ENCODE results near the gene TIGAR.

TIGAR gene

DNA sequence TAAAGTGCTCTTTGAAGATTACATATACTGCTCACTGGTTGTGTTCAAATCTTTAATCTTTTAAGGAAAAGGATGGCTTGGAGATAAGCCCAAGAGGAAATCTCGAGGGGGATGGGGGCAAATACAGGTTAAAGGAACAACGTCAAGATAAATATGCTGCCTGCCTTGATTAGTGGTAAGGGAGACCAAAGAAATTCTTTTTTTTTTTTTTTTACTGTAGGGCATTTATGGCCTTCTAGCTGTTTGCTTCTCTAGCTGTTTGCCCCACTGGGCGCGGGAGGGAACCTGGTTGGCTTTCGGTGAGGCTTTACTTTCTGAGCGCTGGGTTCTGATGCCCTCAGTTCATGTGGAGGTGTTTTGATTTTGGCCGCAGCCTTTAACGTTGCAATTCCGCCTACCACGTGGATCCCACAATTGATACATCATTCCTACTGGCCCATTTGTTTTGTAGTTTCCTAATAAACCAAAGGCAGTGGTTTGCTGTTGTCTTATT lies 41.8 kb upstream of the TIGAR start:
- Mint-ChIP-seq H3K4me3 (peak overlapping the region; percentile 99), H3K9me3 (no peaks in the 10 kb centered on the region), H3K27me3 (no peaks in the 10 kb centered on the region), H3K4me1 (peaks cover 78% of the 10 kb centered on the region), H3K27ac (peak overlapping the region in 1 of 2 donors; percentile 85)
- ATAC-seq: no peak
- DNase-seq: no peak

DNA sequence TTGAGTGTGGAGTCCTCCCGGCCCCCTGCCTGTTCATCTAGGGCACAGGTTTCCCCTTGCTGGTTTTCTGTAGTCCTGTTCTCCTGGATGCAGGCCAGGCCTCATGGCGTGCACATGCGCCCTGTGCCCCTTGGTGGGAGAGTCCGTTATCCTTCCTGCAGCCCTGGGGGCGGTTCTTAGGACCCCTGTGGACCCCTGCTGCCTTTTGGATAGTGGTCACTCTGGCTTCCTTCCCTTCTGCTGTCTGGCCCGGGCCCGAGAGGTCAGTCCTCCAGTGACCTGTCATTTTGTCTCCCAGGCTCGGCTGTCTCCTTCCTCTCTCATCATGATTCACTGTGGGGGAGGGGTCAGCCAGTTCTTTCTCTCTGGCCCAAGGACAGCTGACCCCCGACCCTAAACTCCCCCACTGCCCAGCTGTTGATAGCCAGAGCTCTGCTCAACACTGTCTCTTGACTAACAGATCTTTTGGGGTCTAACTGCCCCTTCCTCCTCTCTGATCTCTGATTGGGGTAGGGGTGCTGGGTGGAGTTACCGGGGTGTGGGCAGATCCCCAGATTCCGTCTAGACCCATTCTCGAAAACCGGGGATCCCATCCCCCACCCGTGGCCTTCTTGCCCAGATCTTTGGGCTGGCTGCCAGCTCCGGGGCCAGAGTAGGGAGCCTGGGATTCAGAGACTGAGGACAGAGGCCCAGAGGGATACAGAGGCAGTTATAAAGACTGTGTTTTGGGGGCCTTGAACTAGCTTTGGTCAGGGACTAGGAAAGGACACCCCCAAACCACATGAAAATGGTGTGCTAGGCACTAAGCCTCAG lies 40.5 kb upstream of the TIGAR start:
- no peak for DNase-seq
- no peaks in the 10 kb centered on the region for H3K9me3 Mint-ChIP-seq
- peak overlapping the region; percentile 72 to 73 for H3K4me3 Mint-ChIP-seq
- H3K4me1 Mint-ChIP-seq: peaks cover 91% of the 10 kb centered on the region
- no peak for ATAC-seq
- H3K27me3 Mint-ChIP-seq: no peaks in the 10 kb centered on the region
- H3K27ac Mint-ChIP-seq: peak overlapping the region; percentile 52 to 63

DNA sequence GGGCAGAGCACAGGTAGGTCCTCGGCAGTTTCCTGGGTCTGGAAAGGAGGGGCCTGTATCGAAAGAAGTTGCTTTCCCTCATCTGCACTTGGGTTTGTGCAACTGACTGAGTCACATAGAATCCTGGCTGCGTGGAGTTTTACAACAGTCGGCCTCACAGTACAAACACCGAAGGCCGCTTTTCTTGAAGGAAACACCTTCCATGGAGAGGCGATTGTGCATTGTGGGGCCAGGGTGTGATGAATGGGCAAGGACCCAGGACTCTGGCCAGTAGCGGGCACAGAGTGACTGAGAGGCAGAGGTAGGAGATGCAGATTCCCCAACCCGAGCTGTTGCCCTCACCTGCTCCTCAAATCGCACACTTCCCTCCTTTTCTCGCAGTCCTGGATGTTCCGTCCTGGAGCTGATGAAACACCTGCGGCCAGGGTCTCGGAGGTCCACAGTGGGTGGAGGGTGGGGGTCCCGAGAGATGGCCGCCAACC lies 39.8 kb upstream of the TIGAR start:
- Mint-ChIP-seq H3K9me3 (no peaks in the 10 kb centered on the region), H3K27ac (peak overlapping the region; percentile 42 to 52), H3K27me3 (no peaks in the 10 kb centered on the region), H3K4me3 (no peak overlapping the region), H3K4me1 (peaks cover 97% of the 10 kb centered on the region)
- DNase-seq: no peak
- ATAC-seq: no peak

- no peak for DNase-seq
- Mint-ChIP-seq H3K4me3 (peak overlapping the region; percentile 25 to 49), H3K27ac (peak overlapping the region in 1 of 2 donors; percentile 82)
Measured at GRCh38 chr12:4282103-4282891, 38.7 kb upstream of the TIGAR start.

DNA sequence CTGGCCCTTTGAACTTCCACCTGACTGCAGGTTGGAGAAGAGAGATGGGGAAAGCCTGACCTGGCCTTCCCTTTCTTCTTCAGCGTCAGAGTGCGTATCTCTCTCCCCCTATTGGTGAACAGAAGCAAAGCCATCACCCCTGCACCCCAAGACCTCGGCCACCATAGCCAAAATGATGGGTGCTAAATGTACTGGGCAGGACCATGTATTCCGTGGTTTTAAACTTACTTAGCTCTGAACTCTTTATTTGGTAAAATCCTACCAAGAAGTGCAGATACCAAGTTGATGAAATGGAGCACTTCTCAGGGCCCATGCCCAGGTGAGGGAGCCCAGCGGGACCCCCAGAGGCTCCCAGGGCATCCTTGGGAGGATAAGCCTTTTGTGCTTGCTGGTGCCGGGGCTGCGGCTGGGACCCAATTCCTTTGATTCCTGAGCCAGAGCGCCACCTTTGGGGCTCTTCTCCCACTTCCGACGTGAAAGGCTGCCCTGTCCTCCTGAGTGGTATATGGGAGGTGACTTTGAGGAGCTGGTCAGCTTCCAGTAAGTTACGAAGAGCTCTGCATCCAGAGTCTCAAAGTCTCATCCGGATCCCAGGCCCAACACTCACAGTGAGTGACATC lies 38.0 kb upstream of the TIGAR start:
- Mint-ChIP-seq H3K4me3 (peak overlapping the region; percentile 25 to 49), H3K9me3 (no peaks in the 10 kb centered on the region), H3K4me1 (peaks cover 99% of the 10 kb centered on the region), H3K27me3 (no peaks in the 10 kb centered on the region), H3K27ac (peak overlapping the region in 1 of 2 donors; percentile 94)
- DNase-seq (no peak), ATAC-seq (peak; percentile 14)

More at GRCh38 chr12:4282103-4282891, 38.7 kb upstream of the TIGAR start:
- Mint-ChIP-seq H3K4me1 (peaks cover 99% of the 10 kb centered on the region), H3K9me3 (no peaks in the 10 kb centered on the region), H3K27me3 (no peaks in the 10 kb centered on the region)
- peak; percentile 19 for ATAC-seq

GRCh38 chr12:4283512-4284255 lies 37.3 kb upstream of the TIGAR start:
- H3K27ac Mint-ChIP-seq: peak overlapping the region; percentile 77 to 94
- H3K9me3 Mint-ChIP-seq: no peaks in the 10 kb centered on the region
- no peaks in the 10 kb centered on the region for H3K27me3 Mint-ChIP-seq
- ATAC-seq: no peak
- H3K4me3 Mint-ChIP-seq: peak overlapping the region; percentile 39 to 45
- no peak for DNase-seq
- peaks cover 99% of the 10 kb centered on the region for H3K4me1 Mint-ChIP-seq

GRCh38 chr12:4284306-4284705 lies 36.7 kb upstream of the TIGAR start:
- H3K27me3 Mint-ChIP-seq: no peaks in the 10 kb centered on the region
- ATAC-seq: no peak
- peak overlapping the region in 1 of 2 donors; percentile 33 for H3K27ac Mint-ChIP-seq
- peak overlapping the region in 1 of 2 donors; percentile 35 for H3K4me3 Mint-ChIP-seq
- peaks cover 99% of the 10 kb centered on the region for H3K4me1 Mint-ChIP-seq
- no peak for DNase-seq
- no peaks in the 10 kb centered on the region for H3K9me3 Mint-ChIP-seq

DNA sequence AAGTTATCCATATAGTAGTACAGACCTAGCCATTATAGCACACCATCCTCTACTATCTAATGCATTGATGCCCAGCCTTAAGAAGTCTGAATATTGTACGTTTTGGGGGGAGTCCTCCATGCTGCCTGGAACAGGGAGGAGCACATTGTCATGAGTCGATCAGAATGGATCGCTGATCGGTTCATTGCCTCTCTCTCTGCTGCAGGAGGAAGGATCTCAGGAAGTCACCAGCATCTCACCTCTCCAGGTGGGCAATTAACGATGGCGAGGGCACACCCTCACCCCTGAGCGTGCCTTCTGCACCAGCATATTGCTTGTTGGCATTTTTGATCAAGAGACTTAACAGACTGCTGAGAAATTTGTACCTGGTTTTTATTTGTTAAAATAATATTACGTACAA lies 35.9 kb upstream of the TIGAR start:
- ATAC-seq (no peak), DNase-seq (no peak)
- Mint-ChIP-seq H3K4me3 (peak overlapping the region in 1 of 2 donors; percentile 35), H3K9me3 (no peaks in the 10 kb centered on the region), H3K4me1 (peaks cover 100% of the 10 kb centered on the region), H3K27me3 (no peaks in the 10 kb centered on the region), H3K27ac (peak overlapping the region in 1 of 2 donors; percentile 74)

GRCh38 chr12:4286228-4286627 lies 34.8 kb upstream of the TIGAR start:
- H3K4me1 Mint-ChIP-seq: peaks cover 100% of the 10 kb centered on the region
- H3K27me3 Mint-ChIP-seq: no peaks in the 10 kb centered on the region
- H3K4me3 Mint-ChIP-seq: peak overlapping the region; percentile 16 to 59

GRCh38 chr12:4286771-4287317 lies 34.2 kb upstream of the TIGAR start:
- peaks cover 100% of the 10 kb centered on the region for H3K4me1 Mint-ChIP-seq
- peak overlapping the region; percentile 16 to 18 for H3K4me3 Mint-ChIP-seq

More at GRCh38 chr12:4286228-4286627, 34.8 kb upstream of the TIGAR start:
- Mint-ChIP-seq H3K9me3 (no peaks in the 10 kb centered on the region), H3K27ac (peak overlapping the region; percentile 19 to 89)
- DNase-seq: no peak
- no peak for ATAC-seq

DNA sequence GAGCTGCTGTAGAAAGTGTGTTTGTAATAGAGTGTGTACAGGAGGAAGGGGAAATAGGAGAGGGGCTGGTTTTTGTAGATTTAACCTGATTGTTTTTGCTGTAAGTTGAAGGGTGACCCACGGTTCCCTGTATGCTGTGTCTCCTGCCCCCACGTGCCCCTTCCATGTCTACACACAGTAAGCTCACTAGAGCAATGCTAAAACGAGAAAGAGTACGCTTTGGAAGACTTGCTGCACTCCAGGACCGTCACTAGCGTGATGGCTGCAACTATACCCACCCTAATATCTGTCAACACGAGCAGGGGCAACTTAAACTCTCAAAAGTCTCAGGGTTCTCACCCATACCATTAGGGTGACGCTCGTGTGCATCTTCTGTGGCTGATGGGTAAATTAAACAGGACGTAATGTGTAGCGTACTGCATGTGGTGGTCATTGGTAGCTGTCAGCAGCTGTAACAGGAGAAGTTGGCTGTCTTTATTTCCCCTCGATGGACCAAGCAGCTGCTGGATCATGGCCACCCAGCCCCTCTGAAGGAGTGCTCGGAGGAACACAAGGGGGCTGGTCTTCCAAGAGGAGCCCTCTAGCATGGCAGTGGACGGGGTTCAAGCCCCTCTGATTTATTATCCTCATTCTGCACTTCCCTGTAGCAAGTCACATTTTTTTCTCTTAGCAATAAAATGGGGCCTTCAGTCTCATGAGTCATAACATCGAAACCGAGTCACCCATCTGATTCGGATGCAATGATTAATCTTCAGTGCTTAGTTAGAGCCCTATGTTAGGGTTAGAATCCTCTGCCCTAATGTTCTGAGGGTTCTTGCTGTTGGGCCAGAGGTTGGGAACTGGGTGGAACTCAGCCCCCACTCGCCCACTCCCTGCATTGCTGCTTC lies 33.4 kb upstream of the TIGAR start:
- DNase-seq (no peak), ATAC-seq (peak; percentile 67)
- H3K27ac Mint-ChIP-seq: peak overlapping the region; percentile 93 to 94
- peak overlapping the region; percentile 16 to 38 for H3K4me3 Mint-ChIP-seq
- H3K4me1 Mint-ChIP-seq: peaks cover 100% of the 10 kb centered on the region
- H3K9me3 Mint-ChIP-seq: no peaks in the 10 kb centered on the region
- no peaks in the 10 kb centered on the region for H3K27me3 Mint-ChIP-seq

More at GRCh38 chr12:4286771-4287317, 34.2 kb upstream of the TIGAR start:
- peak; percentile 1 for ATAC-seq
- DNase-seq: no peak
- peak overlapping the region; percentile 93 to 94 for H3K27ac Mint-ChIP-seq
- H3K9me3 Mint-ChIP-seq: no peaks in the 10 kb centered on the region
- H3K27me3 Mint-ChIP-seq: no peaks in the 10 kb centered on the region

DNA sequence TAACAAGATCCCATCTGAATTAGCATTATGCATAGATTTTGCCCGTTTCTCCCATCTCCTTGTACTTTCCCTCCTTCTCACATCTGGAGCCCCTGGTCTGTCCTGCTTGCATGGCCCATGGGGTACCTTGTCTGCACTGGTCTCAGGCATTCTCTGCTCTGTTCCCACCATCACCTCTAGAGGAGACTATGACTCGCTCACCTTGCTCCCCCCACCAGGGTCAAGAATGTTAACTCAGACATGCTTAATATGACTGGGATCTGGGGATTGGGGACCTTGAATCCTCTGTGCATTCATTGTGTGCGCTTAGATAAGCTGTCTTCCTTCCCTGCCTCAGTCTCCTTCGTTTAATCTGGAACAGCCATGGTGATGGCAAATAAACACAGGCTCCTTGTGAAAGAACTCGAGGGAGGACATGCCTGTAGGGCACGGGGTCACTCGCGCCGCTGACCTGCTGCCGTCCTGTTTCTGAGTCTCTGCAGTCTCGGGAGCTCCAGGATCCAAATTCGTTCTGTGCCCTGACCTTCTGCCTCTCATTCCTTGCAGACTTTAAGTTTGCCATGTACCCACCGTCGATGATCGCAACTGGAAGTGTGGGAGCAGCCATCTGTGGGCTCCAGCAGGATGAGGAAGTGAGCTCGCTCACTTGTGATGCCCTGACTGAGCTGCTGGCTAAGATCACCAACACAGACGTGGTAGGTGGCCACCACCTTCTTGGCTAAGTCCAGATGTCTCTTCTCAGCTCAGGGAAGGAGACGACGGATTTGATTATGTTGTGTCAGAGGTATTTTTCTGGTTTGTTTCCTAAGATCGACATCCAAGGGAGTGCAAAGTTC lies 32.5 kb upstream of the TIGAR start:
- H3K4me3 Mint-ChIP-seq: peak overlapping the region; percentile 3 to 38
- no peaks in the 10 kb centered on the region for H3K9me3 Mint-ChIP-seq
- ATAC-seq: peak; percentile 44
- H3K27me3 Mint-ChIP-seq: no peaks in the 10 kb centered on the region
- H3K27ac Mint-ChIP-seq: peak overlapping the region; percentile 28 to 86
- H3K4me1 Mint-ChIP-seq: peaks cover 100% of the 10 kb centered on the region
- DNase-seq: peak in 1 of 2 donors; percentile 6

All from stimulated activated naive CD8-positive, alpha-beta T cell treated with anti-CD3 and anti-CD28 coated beads, Interleukin-15, amount 100 ng/mL, for 72 hours (primary cell).